Non-pigmented ciliary epithelial cell (primary cell): Measurements from ENCODE around the gene XPNPEP1.

Experiments
- DNase-seq: peaks from one replicate; pipeline ENCODE4 v3.0.0-alpha.2; 2010; ENCODE audit warnings: low read depth

The XPNPEP1 gene

GRCh38 chr10:109922976-109923921 lies at the start of gene XPNPEP1:
XPNPEP1 (minus strand) TSS chr10:109923511; CDS start chr10:109923433, 78 bp downstream.
- DNase-seq, result no peak

GRCh38 chr10:109972372-109973001 lies 49.2 kb upstream of the XPNPEP1 start:
- DNase-seq, result no peak

GRCh38 chr10:109971634-109972033 lies 48.3 kb upstream of the XPNPEP1 start:
- DNase-seq, result no peak

- no peak for DNase-seq
Measured at GRCh38 chr10:109969760-109970346, 46.5 kb upstream of the XPNPEP1 start.

GRCh38 chr10:109968953-109969759 lies 45.8 kb upstream of the XPNPEP1 start:
- DNase-seq, result no peak

- no peak for DNase-seq
Measured at GRCh38 chr10:109967739-109968088, 44.4 kb upstream of the XPNPEP1 start.

GRCh38 chr10:109966961-109967738 lies 43.8 kb upstream of the XPNPEP1 start:
- DNase-seq, result no peak

GRCh38 chr10:109964318-109964717 lies 41.0 kb upstream of the XPNPEP1 start:
- DNase-seq, result no peak

- DNase-seq, result no peak
Measured at GRCh38 chr10:109963439-109963838, 40.1 kb upstream of the XPNPEP1 start.

GRCh38 chr10:109962247-109962646 lies 38.9 kb upstream of the XPNPEP1 start:
- no peak for DNase-seq

- no peak for DNase-seq
Measured at GRCh38 chr10:109961174-109962001, 38.1 kb upstream of the XPNPEP1 start.

- no peak for DNase-seq
Measured at GRCh38 chr10:109960682-109961081, 37.4 kb upstream of the XPNPEP1 start.

- no peak for DNase-seq
Measured at GRCh38 chr10:109959259-109960145, 36.2 kb upstream of the XPNPEP1 start.

GRCh38 chr10:109958059-109958458 lies 34.7 kb upstream of the XPNPEP1 start:
- DNase-seq, result no peak

- no peak for DNase-seq
Measured at GRCh38 chr10:109957092-109957797, 33.9 kb upstream of the XPNPEP1 start.

- no peak for DNase-seq
Measured at GRCh38 chr10:109956454-109957091, 33.3 kb upstream of the XPNPEP1 start.

- no peak for DNase-seq
Measured at GRCh38 chr10:109953766-109954165, 30.5 kb upstream of the XPNPEP1 start.

- no peak for DNase-seq
Measured at GRCh38 chr10:109952526-109952925, 29.2 kb upstream of the XPNPEP1 start.
